Activated CD4-positive, alpha-beta T cell treated with anti-CD3 and anti-CD28 coated beads, Interleukin-2, amount 50 U/mL, for 48 hours (primary cell): ENCODE data around the gene DCD.
"Not testable (repeated sequence)": the region's sequence is repeated elsewhere in the genome, so short reads cannot be mapped to it uniquely, and the experiment has no call there.

Source experiments
- DNase-seq, 2 experiments: peaks; one replicate each; pipeline ENCODE4 v3.0.0-alpha.2; 2020

Gene DCD

GRCh38 chr12:54648265-54648664, at the start of gene DCD:
TSS of gene DCD (minus strand) at chr12:54648365. CDS start at chr12:54648303, 62 bp downstream.
- no peak for DNase-seq

- DNase-seq, result no peak
Observed at GRCh38 chr12:54697851-54698250, 49.7 kb upstream of the DCD start.

- no peak for DNase-seq
Observed at GRCh38 chr12:54692353-54692752, 44.2 kb upstream of the DCD start.

- DNase-seq, result no peak
Observed at GRCh38 chr12:54689984-54690383, 41.8 kb upstream of the DCD start.

GRCh38 chr12:54689034-54689372, 40.8 kb upstream of the DCD start:
- no peak for DNase-seq

GRCh38 chr12:54688309-54689033, 40.3 kb upstream of the DCD start:
- no peak for DNase-seq

- DNase-seq, result no peak
Observed at GRCh38 chr12:54684636-54685630, 36.8 kb upstream of the DCD start.

- DNase-seq, result no peak
Observed at GRCh38 chr12:54683398-54683797, 35.2 kb upstream of the DCD start.

- DNase-seq, result no peak
Observed at GRCh38 chr12:54682674-54683073, 34.5 kb upstream of the DCD start.

- peak; percentile 35 to 54 for DNase-seq
Observed at GRCh38 chr12:54680374-54680773, 32.2 kb upstream of the DCD start.

GRCh38 chr12:54678131-54678530, 30.0 kb upstream of the DCD start:
- DNase-seq, result no peak

GRCh38 chr12:54667945-54668344, 19.8 kb upstream of the DCD start:
- DNase-seq, result no peak

- DNase-seq, result no peak
Observed at GRCh38 chr12:54666008-54666407, 17.8 kb upstream of the DCD start.

GRCh38 chr12:54665022-54665635, 17.0 kb upstream of the DCD start:
- DNase-seq, result not testable (repeated sequence)

- no peak for DNase-seq
Observed at GRCh38 chr12:54663603-54664002, 15.4 kb upstream of the DCD start.

GRCh38 chr12:54662026-54662425, 13.9 kb upstream of the DCD start:
- DNase-seq, result no peak

GRCh38 chr12:54661048-54661447, 12.9 kb upstream of the DCD start:
- DNase-seq, result no peak

GRCh38 chr12:54660320-54660962, 12.3 kb upstream of the DCD start:
- DNase-seq, result no peak

GRCh38 chr12:54658306-54659264, 10.4 kb upstream of the DCD start:
- peak; percentile 60 to 66 for DNase-seq

GRCh38 chr12:54657105-54657607, 9.0 kb upstream of the DCD start:
- DNase-seq, result no peak

GRCh38 chr12:54654926-54655325, 6.8 kb upstream of the DCD start:
- DNase-seq, result no peak

- DNase-seq, result no peak
Observed at GRCh38 chr12:54653025-54653424, 4.9 kb upstream of the DCD start.
